Right atrium auricular region (tissue), 2 donors: ENCODE measurements around the gene PKNOX1. TPM values are rescaled to one million over a fixed set of nuclear protein-coding genes. Genes with fewer than 3 reads are reported as not detected.
"Not testable (repeated sequence)": the region's sequence is repeated elsewhere in the genome, so short reads cannot be mapped to it uniquely, and the experiment has no call there.

Experiments
- DNase-seq: peaks from one replicate; pipeline ENCODE4 v3.0.0-alpha.2; 2019; ENCODE audit warnings: low spot score
- H3K27ac ChIP-seq, 2 donors: fragments of 200-600 bp; sonication (generic); 1 replicate in 1 of 2; 2 replicates in 1 of 2; pipeline ENCODE4 v1.5.1; 2016 to 2019
- H3K27me3 ChIP-seq, 2 donors: fragments of 200-600 bp; sonication (generic); one replicate each; pipeline versions ENCODE4 v1.5.1 to v1.6.0; 2017 to 2019
- H3K36me3 ChIP-seq: fragments of 200-600 bp; sonication (generic); one replicate; pipeline ENCODE4 v1.5.1; 2016
- H3K4me1 ChIP-seq, 2 donors: fragments of 200-600 bp; sonication (generic); one replicate each; pipeline versions ENCODE4 v1.5.1 to v1.6.0; 2017 to 2019
- H3K4me3 ChIP-seq, 2 donors: fragments of 200-600 bp; sonication (generic); 1 replicate in 1 of 2; 2 replicates in 1 of 2; pipeline ENCODE4 v1.5.1; 2017 to 2019; ENCODE audit warnings: mild to moderate bottlenecking in 1 of 2, moderate library complexity in 1 of 2
- H3K9me3 ChIP-seq, 2 donors: fragments of 200-600 bp; sonication (generic); one replicate each; pipeline ENCODE4 v1.5.1; 2019
- CTCF ChIP-seq, 2 donors: fragments of 200-600 bp; sonication (generic); IDR thresholded peaks; one replicate each; pipeline ENCODE4 v1.5.1; 2019; ENCODE audit warnings: antibody characterized with exemption in 2 of 2
- total RNA-seq, 2 donors: library from RNA; depleted of rRNA; stranded (reverse); fragments of >200 nt; gene quantifications; one replicate each; pipeline ENCODE4 v1.1.0, GENCODE V29; 2016

PKNOX1 gene
- total RNA-seq, 2 donors from 2014 or later: 7.5 to 10.1 TPM

DNA sequence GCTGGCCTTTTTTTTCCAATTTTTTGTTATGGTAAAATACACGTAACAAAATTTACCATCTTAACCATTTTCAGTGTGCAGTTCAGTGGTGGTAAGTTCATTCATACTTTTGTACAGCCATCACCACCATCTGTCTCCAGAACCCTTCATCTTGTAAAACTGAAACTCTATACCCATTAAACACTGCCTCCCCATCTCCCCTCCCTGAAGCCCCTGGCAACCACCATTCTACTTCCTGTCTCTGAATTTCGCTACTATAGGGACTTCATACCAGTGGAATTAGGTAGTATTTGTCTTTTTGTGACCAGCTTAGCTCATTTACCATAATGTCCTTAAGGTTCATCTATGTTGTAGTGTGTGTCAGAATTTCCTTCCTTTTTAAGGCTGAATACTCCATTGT, 8.7 kb downstream of the PKNOX1 start:
- TF ChIP-seq CTCF (IDR thresholded peaks at IDR 0.05): no peak
- H3K36me3 ChIP-seq: peaks cover 4% of the 10 kb centered on the region

DNA sequence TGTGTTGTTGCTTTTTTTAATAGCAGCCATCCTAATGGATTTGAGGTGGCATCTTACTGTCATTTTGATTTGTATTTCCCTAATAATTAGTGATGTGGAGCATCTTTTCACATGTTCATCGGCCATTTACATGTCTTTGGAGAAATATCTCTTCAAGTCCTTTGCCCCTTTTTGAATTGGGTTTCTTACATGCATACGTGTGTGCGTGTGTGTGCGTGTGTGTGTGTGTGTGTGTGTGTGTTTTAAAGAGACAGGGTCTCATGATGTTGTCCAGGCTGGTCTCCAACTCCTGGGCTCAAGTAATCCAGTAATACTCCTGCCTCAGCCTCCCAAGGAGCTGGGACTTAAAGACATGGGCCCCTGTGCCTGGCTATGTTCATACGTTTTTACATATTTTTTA, 9.5 kb downstream of the PKNOX1 start:
- no peak overlapping the region for H3K4me3 ChIP-seq
- DNase-seq: no peak
- peaks cover 4% of the 10 kb centered on the region for H3K36me3 ChIP-seq
- H3K4me1 ChIP-seq: peaks cover 0 to 16% of the 10 kb centered on the region in 2 donors
- no peak overlapping the region for H3K27ac ChIP-seq
- no peak for TF ChIP-seq CTCF (IDR thresholded peaks at IDR 0.05)
- no peaks in the 10 kb centered on the region for H3K27me3 ChIP-seq
- H3K9me3 ChIP-seq: no peaks in the 10 kb centered on the region

More for the DNA sequence above, 8.7 kb downstream of the PKNOX1 start:
- no peaks in the 10 kb centered on the region for H3K9me3 ChIP-seq
- no peaks in the 10 kb centered on the region for H3K27me3 ChIP-seq
- no peak for DNase-seq
- H3K4me1 ChIP-seq: peaks cover 0 to 16% of the 10 kb centered on the region in 2 donors
- H3K4me3 ChIP-seq: no peak overlapping the region
- H3K27ac ChIP-seq: no peak overlapping the region

GRCh38 chr21:42986125-42986783, 11.9 kb downstream of the PKNOX1 start:
- Histone ChIP-seq H3K9me3 (no peaks in the 10 kb centered on the region), H3K4me1 (peaks cover 0 to 11% of the 10 kb centered on the region in 2 donors), H3K27me3 (no peaks in the 10 kb centered on the region), H3K36me3 (no peaks in the 10 kb centered on the region), H3K27ac (no peak overlapping the region), H3K4me3 (no peak overlapping the region)
- TF ChIP-seq CTCF (IDR thresholded peaks at IDR 0.05): no peak
- DNase-seq: no peak

DNA sequence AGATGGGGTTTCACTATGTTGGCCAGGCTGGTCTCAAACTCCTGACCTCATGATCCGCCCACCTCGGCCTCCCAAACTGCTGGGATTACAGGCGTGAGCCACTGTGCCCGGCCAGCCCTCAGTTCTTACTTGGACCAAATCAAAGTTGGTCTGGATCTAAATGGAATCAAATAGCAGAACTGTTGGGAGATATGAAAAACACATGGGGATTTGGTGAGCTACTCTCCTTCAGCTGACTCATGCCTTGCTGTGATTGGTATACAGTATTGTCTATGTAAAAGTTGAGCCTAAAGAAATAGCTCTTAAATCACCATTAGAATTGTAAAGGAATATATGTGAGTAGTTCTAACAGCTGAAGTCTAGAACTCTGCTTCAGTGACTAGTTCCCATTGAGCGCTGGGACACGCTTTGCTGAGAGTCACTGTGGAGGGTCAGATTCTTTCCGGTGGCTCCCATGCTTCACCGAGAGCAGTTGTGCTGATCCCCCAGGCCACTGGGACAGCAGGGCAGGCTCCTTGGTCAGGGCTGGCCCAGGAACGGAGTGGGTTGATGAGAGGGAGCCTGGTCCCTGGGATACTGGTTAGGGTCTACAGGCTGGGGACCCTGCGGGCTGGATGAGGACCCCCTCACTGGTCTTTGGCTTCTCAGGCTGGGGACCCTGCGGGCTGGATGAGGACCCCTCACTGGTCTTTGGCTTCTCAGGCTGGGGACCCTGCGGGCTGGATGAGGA, 14.0 kb downstream of the PKNOX1 start:
- Histone ChIP-seq H3K4me3 (no peak overlapping the region), H3K4me1 (peaks cover 0 to 14% of the 10 kb centered on the region in 2 donors), H3K9me3 (no peaks in the 10 kb centered on the region), H3K36me3 (no peaks in the 10 kb centered on the region), H3K27ac (no peak overlapping the region), H3K27me3 (no peaks in the 10 kb centered on the region)
- TF ChIP-seq CTCF (IDR thresholded peaks at IDR 0.05): no peak
- no peak for DNase-seq

- H3K27ac ChIP-seq, H3K27me3 ChIP-seq, DNase-seq, H3K9me3 ChIP-seq, H3K4me3 ChIP-seq, H3K36me3 ChIP-seq: not testable (repeated sequence)
- peaks cover 0 to 14% of the 10 kb centered on the region in 2 donors for H3K4me1 ChIP-seq
Observed at GRCh38 chr21:42989370-42989769, 15.0 kb downstream of the PKNOX1 start.

GRCh38 chr21:42989816-42990650, 15.7 kb downstream of the PKNOX1 start:
- H3K27ac ChIP-seq: no peak overlapping the region
- H3K9me3 ChIP-seq: no peaks in the 10 kb centered on the region
- peaks cover 0 to 14% of the 10 kb centered on the region in 2 donors for H3K4me1 ChIP-seq
- H3K27me3 ChIP-seq: no peaks in the 10 kb centered on the region
- H3K36me3 ChIP-seq: no peaks in the 10 kb centered on the region
- DNase-seq: no peak
- H3K4me3 ChIP-seq: no peak overlapping the region
- TF ChIP-seq CTCF (IDR thresholded peaks at IDR 0.05): no peak
